NCI-H524 (cell line): ENCODE measurements around the gene RBMS2.

Experiments
- DNase-seq, 2 experiments: peaks; one replicate each; lab custom pipeline; 2025; lab: John Stamatoyannopoulos, UW

The RBMS2 gene

DNA sequence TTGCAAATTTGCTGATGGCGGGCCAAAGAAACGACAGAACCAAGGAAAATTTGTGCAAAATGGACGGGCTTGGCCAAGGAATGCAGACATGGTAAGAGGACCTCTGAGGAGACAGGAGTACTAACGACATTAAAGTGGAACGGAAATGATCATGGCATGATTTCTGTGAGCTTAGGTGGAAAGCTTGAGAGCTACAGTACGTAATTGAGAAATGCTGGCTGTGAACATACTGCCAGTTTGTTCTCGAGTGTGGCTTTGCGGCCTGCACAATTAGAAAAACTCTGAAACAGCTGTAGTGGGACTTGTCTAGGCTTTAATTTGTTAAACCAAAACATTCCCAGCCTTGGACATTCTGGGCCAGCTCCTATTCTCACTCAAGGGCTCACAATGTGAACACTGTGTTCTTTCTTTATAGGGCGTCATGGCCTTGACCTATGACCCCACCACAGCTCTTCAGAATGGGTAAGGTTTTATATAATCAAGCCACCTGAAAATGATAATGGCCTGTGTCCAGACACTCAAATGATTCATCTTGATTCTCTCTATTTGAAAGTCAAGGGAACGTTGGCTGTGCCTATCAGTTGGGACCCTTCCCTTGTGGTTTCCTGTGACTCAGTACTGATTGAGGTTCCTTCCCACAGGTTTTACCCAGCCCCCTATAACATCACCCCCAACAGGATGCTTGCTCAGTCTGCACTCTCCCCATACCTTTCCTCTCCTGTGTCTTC lies 60.0 kb downstream of the RBMS2 start:
- DNase-seq = no peak

- DNase-seq = no peak
These were observed 63.5 kb downstream of the RBMS2 start for GRCh38 chr12:56585098-56585497.

GRCh38 chr12:56589783-56590182 lies 68.2 kb downstream of the RBMS2 start:
- no peak for DNase-seq

DNA sequence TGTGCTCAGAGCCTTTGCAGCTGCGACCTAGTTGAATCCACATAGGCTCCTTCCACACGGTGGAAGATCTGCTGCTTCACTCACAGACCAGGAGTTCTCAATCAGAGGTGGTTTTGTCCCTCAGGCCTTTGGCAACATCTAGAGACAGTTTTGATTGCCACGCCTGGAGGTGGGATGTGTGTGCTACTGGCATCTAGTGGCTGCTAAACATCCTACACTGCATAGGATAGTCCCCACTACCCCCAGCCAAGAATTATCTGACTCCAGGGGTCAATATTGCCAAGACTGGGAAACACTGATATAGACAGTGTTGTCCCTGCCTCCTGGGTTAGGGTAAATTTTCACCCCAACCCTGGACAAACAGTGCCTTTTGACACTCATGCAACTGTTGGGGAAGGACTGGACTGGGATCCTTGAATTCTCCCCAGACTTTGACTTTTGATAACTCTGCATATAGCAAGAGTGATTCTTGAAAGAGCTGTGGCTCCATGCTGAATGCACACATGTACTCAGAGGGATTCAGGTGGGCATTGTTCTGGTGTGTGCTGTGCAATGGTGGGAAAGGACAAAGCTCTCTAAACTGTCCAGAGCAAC lies 68.7 kb downstream of the RBMS2 start:
- DNase-seq = peak in 1 of 2 experiments; percentile 32

DNA sequence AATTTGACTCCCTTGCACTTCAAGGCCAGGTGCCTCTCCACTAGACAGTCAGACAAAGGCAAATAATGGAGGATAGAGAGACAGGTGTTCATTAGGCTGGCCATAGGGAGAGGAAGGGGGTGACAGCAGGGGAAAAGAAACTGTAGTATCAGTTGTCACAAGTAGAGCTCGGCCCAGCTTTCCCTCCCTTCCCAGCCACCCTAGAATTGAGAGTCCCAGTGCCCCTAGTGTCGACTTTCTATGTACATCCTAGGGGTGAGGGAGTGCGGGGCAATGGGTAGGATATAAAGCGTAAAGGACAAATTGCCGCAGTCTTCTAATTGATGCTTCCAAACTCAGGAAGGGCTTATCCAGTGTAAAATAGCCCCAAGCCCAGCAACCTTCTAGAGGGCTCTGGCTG lies 69.5 kb downstream of the RBMS2 start:
- DNase-seq = peak; percentile 74 to 88

DNA sequence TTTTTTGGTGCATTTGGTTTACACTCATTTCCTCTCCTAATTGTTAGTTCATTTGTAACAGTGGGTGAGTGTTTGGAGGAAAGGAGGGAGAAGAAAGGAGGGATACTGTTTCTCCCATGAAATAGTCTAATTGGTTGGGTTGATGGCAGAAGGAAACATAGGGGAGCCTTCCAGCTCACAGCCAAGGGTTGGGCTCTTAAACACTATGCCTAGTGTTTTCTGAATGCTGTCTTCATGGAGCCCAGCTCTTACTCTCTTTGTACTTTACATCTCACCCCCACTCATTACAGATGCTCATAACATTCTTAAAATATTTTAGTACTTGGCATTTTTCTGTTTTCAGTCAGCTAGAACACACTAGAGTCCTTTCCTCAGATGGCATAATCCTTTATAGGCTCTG lies 70.3 kb downstream of the RBMS2 start:
- DNase-seq = no peak

DNA sequence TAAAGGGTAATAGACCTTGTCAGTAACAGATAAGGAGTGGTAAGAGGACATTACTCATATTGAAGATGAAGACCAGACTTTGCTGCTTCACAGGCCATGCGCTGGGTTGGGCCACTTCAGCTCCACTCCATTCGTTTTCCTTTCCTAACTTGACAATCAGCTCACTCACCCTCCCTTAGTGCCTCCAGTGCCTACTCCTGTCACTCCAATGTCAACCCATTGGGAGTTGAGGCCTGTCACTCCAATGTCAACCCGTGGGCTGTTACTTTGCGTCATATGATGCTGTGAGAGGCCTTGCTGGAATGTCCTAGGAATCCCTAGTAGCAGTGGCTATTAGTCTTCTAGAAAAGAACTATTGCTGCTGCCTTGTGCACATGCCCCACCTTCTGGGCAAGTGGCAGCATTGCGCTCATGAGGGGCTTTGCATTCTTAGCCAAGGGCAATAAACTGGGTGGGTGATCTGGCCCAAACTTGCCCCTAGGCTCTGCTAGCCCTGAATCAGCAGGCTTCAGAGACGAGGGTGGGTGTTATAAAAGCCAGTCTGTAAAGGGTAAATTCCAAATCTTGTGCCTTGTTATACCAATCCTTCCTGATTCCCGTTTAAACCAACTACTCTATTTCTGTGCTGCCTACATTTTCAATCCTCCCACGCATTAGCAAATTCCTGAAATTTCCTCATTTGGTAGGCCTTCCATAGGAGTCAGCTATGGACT lies 72.4 kb downstream of the RBMS2 start:
- DNase-seq = peak; percentile 41 to 57

DNA sequence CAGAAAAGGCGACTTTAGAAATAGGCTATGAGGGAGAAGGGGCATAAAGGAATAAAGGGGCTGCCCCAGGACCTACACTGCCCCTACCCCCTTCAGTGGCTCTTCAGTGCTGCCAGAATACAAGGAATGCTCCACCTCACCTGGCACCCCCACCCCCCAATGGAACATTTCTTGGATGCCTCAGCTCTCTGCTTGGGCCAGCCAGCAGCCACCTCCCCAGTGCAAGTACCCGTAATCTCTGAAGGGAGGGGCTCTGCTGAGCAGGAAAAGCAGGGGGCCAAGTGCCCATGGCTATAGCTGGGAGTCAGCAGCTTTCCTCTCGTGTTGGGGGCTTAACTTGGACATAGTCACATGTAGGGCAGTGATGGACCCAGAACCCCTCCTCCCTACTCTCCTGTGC lies 75.2 kb downstream of the RBMS2 start:
- no peak for DNase-seq

DNA sequence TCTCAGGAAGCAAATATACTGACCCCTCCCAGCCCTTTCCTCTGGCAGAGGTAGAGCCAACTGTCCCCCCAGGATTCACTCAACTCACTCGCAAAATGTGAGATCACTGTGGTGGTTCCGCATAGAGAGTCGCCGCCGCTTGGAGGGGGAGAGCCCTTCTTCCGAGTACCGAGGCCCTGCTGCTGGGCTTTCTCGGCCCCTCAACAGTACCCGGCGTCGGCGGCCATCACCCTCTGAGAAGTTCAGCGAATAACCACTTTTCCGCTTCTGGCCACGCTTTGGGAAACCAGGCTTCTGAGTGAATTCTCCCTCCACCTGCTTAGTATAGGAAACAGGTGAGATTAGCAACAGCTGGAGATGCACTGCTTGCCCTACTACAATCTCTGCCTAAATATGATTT lies 77.4 kb downstream of the RBMS2 start:
- no peak for DNase-seq

- no peak for DNase-seq
These were observed 78.2 kb downstream of the RBMS2 start for GRCh38 chr12:56599797-56600196.

DNA sequence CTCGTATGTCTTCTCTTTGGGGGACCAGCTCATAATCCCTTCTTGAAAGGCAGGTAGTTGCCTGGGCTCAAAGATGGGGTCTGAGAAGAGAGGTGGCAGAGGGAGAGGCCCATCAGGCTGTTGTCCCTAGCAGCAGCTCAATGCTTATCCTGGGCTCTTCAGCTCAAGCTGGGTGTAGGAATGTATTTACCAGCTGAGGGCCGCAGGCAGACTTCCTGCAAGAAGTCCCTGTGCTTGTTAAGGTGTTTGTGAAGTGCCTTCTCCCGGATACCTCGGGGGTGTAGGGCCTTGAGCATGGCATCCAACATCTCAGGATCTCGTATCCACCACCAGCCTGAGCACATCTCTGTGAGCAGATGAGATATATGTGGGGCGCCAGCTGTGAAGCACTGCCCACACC lies 79.1 kb downstream of the RBMS2 start:
- DNase-seq = no peak

GRCh38 chr12:56601503-56601902 lies 79.9 kb downstream of the RBMS2 start:
- peak in 1 of 2 experiments; percentile 7 for DNase-seq

- DNase-seq = no peak
These were observed 80.6 kb downstream of the RBMS2 start for GRCh38 chr12:56602239-56602638.

- no peak for DNase-seq
These were observed 82.7 kb downstream of the RBMS2 start for GRCh38 chr12:56604355-56604754.

GRCh38 chr12:56614627-56615026 lies 93.0 kb downstream of the RBMS2 start:
- DNase-seq = no peak

DNA sequence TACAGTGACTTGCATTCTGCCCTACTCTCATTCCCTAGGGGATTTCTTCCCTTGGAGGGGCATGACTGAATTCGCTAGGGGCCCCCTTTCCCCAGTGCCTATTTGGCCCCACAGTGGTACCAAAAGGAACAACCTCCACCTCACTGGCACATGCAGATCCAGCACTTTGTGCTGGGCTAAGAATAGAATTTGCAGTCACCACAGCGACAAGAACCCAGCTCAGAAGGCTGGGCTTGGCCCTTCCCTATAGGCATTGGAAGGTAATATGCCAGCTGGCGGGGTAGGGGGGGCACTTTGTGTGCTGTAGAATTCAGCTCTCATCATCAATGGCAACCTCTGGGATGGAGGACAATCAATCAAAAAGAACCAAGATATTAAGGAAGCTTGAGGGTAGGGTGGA lies 94.6 kb downstream of the RBMS2 start:
- no peak for DNase-seq

DNA sequence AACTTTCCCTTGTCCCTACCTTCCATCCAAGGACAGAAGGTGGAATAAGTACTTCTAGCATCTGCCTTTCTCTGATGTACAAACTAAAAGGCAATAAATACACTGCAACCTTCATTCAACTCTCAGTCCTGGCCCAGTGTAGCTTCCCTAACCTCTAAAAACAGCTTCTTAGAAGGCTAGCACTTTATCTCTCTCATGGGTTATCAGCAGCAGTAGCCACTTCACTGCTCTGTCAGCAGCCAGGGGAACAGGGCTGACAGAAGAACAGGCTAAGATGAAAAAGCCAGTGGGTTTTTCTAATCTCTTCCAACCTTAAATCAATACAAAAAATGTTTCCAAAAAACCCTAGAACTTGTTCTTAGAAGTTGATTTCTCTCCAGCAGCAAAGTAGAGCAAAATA lies 95.3 kb downstream of the RBMS2 start:
- DNase-seq = no peak

DNA sequence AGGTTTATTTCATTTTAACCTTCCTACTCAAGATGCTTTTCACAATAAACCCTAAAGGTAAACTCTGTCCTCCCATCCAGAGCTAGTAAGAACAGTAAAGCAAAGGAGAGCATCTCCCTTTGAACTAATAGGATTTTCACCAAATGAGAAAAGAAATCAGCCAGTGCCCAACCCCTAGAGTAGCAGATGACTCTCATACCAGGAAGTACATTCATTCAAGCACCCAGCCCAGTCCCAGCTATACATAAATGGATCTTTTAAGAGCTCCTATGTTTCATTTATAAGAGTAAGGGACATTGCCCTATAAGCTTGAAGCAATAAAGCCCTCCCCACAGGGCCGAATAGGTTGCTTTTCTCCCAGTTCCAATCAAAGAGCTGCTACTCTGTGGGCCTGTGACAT lies 100.9 kb downstream of the RBMS2 start:
- no peak for DNase-seq

- DNase-seq = no peak
These were observed 105.1 kb downstream of the RBMS2 start for GRCh38 chr12:56626701-56627100.

GRCh38 chr12:56628671-56629458 lies 107.2 kb downstream of the RBMS2 start:
- DNase-seq = peak; percentile 6 to 36

GRCh38 chr12:56629459-56630179 lies 108.0 kb downstream of the RBMS2 start:
- peak in 1 of 2 experiments; percentile 31 for DNase-seq

GRCh38 chr12:56630180-56630632 lies 108.6 kb downstream of the RBMS2 start, which contains the start of gene BAZ2A:
BAZ2A (minus strand) TSS chr12:56630326; CDS start chr12:56617530, 12,796 bp downstream.
- DNase-seq = peak; percentile 26 to 66
